HS-27A (cell line): Measurements from ENCODE around the gene H2BK1.

ENCODE experiments used
- DNase-seq: peaks from one replicate; pipeline ENCODE4 v3.0.0-alpha.2; 2012; ENCODE audit warnings: low read depth, missing footprints

The H2BK1 gene

GRCh38 chr7:151245360-151246101 lies 35.2 kb upstream of the H2BK1 start:
- DNase-seq: no peak

DNA sequence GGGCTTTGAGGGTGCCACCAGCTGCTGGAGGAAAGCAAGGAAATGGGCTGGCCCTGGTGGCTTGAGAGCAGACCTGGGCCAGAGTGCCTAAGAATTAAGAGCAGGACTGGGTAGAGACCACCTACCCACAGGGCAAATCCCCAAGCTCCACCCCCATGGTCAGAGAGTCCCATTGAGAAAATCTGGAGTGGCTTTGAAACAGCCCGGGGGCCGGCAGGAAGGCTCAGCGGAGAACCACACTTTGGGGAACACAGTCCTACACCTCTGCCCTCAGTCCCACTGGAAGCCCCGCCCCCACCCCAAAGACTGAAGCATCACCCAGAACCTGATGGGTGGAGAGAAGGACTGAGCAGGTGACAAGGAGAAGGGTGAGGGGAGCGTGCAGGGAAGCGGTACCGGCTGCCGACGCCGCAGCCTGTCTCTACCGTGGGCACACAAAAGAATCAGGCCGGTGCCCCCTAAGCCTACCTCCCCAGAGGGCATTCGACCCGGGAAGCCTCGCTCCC lies 34.6 kb upstream of the H2BK1 start:
- no peak for DNase-seq

DNA sequence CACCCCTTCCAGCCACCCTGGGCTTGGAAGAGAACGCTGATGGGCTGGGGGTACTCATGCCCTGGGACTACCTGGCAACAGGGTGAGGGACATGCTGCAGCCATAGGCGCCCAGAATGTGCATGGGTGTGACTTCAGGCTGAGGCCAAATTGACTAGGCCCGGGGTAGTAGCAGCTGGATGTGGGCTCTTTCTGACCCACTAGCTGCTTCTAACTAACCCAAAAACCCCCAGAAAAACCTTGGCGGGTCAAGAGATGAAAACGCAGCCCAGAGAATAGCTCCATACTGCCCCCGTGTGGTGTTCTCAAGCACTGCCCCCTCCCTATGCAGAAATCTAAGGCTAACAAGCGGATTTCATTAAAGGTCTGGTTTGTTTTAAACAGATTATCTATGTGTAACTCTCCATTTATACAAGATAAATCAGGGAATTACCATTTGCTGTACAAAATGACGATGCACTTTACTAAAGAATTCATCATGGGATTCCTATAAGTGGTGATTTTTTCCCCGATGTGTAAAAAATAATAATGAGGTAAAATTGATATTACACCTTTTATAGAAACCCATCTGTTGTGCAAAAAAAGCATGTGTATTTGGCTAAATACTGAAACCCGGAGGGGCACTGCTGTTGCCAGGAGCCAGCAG lies 34.0 kb upstream of the H2BK1 start:
- no peak for DNase-seq

DNA sequence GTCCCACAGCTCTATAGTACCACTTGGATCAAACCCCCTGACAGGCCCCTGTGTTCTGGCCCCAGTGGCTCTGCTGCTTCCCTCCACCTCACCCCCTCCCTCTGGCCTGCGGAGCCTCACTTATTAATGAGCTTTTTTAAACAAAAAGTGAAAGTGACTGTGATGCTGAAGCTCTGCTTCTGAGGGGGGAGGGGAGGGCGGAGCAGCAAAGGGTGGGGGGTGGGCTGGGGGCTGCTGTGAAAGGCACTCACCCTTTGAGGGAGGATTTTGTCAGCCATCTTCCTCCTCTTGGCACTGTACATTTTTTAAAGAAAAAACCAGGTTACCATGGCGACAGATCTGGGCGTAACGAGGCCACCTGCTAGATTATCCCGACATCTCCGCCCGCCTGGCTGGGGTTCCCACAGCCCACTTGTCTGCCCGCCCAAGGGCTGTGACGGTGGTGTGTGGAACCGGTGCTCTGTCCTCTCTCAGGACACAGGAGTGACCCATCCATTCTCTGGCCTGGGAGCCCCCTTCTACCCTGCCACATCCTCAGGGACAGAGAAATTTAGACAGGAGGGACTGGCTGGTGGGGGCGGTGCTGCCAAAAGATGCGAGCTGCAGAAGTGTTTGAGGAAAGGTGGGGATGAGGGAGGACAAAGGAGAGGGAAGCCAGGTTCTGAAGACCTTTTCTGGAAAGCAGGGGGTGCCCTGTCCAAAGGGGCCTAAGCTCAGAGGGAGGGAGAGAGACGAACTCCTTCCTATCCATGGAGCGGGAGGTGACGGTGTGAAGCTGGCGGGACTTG lies 33.3 kb upstream of the H2BK1 start:
- DNase-seq: no peak

- DNase-seq: no peak
Observed at GRCh38 chr7:151243045-151243349, 32.7 kb upstream of the H2BK1 start.

GRCh38 chr7:151242159-151243044 lies 32.1 kb upstream of the H2BK1 start:
- no peak for DNase-seq

GRCh38 chr7:151241755-151242096 lies 31.4 kb upstream of the H2BK1 start:
- DNase-seq: no peak

- no peak for DNase-seq
Observed at GRCh38 chr7:151240942-151241754, 30.9 kb upstream of the H2BK1 start.

- DNase-seq: no peak
Observed at GRCh38 chr7:151240536-151240935, 30.2 kb upstream of the H2BK1 start.

- DNase-seq: no peak
Observed at GRCh38 chr7:151239837-151240459, 29.7 kb upstream of the H2BK1 start.

GRCh38 chr7:151238924-151239836 lies 28.9 kb upstream of the H2BK1 start:
- no peak for DNase-seq

DNA sequence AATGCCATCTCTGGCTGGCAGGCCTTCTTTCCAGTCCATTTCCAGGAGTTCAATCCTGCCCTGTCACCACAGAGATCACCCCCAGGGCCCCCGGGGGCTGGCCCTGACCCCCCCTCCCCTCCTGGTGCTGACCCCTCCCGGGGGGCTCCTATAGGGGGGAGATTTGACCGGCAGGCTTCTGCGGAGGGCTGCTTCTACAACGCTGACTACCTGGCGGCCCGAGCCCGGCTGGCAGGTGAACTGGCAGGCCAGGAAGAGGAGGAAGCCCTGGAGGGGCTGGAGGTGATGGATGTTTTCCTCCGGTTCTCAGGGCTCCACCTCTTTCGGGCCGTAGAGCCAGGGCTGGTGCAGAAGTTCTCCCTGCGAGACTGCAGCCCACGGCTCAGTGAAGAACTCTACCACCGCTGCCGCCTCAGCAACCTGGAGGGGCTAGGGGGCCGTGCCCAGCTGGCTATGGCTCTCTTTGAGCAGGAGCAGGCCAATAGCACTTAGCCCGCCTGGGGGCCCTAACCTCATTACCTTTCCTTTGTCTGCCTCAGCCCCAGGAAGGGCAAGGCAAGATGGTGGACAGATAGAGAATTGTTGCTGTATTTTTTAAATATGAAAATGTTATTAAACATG lies 28.0 kb upstream of the H2BK1 start:
- no peak for DNase-seq

- DNase-seq: no peak
Observed at GRCh38 chr7:151237244-151238189, 27.2 kb upstream of the H2BK1 start.

DNA sequence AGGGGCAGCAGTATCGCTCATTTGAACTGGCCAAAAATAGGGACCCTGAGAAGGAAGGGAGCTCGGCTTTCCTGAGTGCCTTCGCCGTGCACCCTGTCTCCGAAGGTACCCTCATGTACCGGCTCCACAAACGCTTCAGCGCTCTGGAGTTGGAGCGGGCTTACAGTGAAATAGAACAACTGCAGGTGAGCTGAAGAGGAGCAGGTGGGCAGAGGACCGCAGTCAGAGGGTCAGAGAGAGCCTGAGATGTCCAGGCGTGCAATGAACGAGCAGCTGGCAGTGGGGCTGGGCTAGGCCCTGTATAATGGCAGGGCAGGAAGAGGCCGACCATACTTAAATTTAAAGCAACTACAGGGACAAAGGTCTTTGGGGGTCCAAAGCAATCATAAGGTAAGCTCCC lies 26.1 kb upstream of the H2BK1 start:
- no peak for DNase-seq

DNA sequence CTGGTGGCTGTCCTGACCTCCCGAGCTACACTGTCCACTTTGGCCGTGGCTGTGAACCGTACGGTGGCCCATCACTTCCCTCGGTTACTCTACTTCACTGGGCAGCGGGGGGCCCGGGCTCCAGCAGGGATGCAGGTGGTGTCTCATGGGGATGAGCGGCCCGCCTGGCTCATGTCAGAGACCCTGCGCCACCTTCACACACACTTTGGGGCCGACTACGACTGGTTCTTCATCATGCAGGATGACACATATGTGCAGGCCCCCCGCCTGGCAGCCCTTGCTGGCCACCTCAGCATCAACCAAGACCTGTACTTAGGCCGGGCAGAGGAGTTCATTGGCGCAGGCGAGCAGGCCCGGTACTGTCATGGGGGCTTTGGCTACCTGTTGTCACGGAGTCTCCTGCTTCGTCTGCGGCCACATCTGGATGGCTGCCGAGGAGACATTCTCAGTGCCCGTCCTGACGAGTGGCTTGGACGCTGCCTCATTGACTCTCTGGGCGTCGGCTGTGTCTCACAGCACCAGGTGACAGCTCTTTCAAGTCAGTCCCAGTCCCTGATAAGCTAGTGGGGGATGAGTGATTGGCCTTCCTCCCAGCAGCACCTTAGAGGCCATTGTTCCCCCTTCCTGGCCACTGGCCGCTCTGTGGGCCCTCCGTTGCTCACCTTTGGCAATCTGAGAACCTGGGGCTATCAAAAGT lies 25.0 kb upstream of the H2BK1 start:
- DNase-seq: no peak

DNA sequence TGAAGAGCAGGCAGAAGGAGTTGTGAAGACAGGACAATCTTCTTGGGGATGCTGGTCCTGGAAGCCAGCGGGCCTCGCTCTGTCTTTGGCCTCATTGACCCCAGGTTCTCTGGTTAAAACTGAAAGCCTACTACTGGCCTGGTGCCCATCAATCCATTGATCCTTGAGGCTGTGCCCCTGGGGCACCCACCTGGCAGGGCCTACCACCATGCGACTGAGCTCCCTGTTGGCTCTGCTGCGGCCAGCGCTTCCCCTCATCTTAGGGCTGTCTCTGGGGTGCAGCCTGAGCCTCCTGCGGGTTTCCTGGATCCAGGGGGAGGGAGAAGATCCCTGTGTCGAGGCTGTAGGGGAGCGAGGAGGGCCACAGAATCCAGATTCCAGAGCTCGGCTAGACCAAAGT lies 23.5 kb upstream of the H2BK1 start:
- DNase-seq: no peak

- DNase-seq: no peak
Observed at GRCh38 chr7:151232917-151233701, 22.8 kb upstream of the H2BK1 start.
